PFSK-1 (cell line): ENCODE data around the gene FMN1.

Source experiments
- FOXP2 ChIP-seq: optimal IDR thresholded peaks from 2 replicates; pipeline ENCODE3; 2011; ENCODE audit warnings: borderline replicate concordance, control low read depth, inconsistent platforms; ENCODE audit not compliant: insufficient read depth; ENCODE audit errors: extremely low read length, extremely low read depth
- POLR2AphosphoS5 ChIP-seq: IDR thresholded peaks from 2 replicates; pipeline ENCODE4 v1.6.1; 2012; ENCODE audit warnings: low read depth, mild to moderate bottlenecking, control low read depth, low read length, moderate library complexity
- SIN3A ChIP-seq: IDR thresholded peaks from 2 replicates; pipeline ENCODE4 v1.6.1; 2012; ENCODE audit warnings: mild to moderate bottlenecking, low read length, moderate library complexity, borderline replicate concordance; ENCODE audit not compliant: insufficient read depth
- TAF1 ChIP-seq: IDR thresholded peaks from 2 replicates; pipeline ENCODE4 v1.6.1; 2012; ENCODE audit warnings: low read length, control low read depth, borderline replicate concordance; ENCODE audit not compliant: insufficient read depth
- TF ChIP-seq, protein P1 (sequence below), 2 experiments: IDR thresholded peaks; 2 replicates each; pipeline versions ENCODE4 v1.6.1 to v1.8.0; 2011 to 2012; ENCODE audit warnings: low read depth in 2 of 2, low read length in 2 of 2, control low read depth in 1 of 2, inconsistent platforms in 1 of 2, mild to moderate bottlenecking in 1 of 2, moderate library complexity in 1 of 2; ENCODE audit not compliant: insufficient read depth in 1 of 2

Gene FMN1

DNA sequence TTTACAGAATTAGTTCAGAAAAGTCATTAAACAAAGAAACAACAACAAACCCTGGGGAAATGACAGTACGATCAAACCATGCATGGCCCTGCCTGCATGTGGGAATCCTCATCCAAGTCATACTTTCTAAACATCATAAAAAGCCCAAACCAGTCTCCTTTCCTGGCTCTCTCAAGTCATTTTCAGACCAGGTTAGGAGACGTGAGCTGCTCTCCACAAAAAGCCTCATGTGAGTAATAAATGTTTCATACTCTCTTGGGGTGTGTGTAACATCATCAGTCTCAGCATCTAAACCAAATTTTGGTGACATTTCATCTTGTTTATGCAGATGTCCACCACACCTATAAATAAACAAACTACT, 457.8 kb downstream of the FMN1 start:
- TF ChIP-seq SIN3A (no peak), TAF1 (no peak), FOXP2 (no peak), POLR2AphosphoS5 (no peak)
- TF ChIP-seq, protein P1, sequence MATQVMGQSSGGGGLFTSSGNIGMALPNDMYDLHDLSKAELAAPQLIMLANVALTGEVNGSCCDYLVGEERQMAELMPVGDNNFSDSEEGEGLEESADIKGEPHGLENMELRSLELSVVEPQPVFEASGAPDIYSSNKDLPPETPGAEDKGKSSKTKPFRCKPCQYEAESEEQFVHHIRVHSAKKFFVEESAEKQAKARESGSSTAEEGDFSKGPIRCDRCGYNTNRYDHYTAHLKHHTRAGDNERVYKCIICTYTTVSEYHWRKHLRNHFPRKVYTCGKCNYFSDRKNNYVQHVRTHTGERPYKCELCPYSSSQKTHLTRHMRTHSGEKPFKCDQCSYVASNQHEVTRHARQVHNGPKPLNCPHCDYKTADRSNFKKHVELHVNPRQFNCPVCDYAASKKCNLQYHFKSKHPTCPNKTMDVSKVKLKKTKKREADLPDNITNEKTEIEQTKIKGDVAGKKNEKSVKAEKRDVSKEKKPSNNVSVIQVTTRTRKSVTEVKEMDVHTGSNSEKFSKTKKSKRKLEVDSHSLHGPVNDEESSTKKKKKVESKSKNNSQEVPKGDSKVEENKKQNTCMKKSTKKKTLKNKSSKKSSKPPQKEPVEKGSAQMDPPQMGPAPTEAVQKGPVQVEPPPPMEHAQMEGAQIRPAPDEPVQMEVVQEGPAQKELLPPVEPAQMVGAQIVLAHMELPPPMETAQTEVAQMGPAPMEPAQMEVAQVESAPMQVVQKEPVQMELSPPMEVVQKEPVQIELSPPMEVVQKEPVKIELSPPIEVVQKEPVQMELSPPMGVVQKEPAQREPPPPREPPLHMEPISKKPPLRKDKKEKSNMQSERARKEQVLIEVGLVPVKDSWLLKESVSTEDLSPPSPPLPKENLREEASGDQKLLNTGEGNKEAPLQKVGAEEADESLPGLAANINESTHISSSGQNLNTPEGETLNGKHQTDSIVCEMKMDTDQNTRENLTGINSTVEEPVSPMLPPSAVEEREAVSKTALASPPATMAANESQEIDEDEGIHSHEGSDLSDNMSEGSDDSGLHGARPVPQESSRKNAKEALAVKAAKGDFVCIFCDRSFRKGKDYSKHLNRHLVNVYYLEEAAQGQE (IDR thresholded peaks at IDR 0.05; ENCODE audit: insufficient read depth in 1 of 2, low read depth in 2 of 2, low read length in 2 of 2) = no peak

GRCh38 chr15:32735989-32736700, 458.4 kb downstream of the FMN1 start:
- TF ChIP-seq SIN3A (no peak), POLR2AphosphoS5 (no peak), TAF1 (no peak), FOXP2 (no peak)
- TF ChIP-seq, protein P1 (IDR thresholded peaks at IDR 0.05; ENCODE audit: insufficient read depth in 1 of 2, low read depth in 2 of 2, low read length in 2 of 2) = no peak

- TF ChIP-seq, protein P1 (IDR thresholded peaks at IDR 0.05; ENCODE audit: insufficient read depth in 1 of 2, low read depth in 2 of 2, low read length in 2 of 2) = no peak
- TF ChIP-seq FOXP2 = no peak
- no peak for TF ChIP-seq TAF1
- no peak for TF ChIP-seq SIN3A
- no peak for TF ChIP-seq POLR2AphosphoS5
Observed at GRCh38 chr15:32733281-32733680, 461.2 kb downstream of the FMN1 start.

GRCh38 chr15:32732574-32733157, 461.8 kb downstream of the FMN1 start:
- TF ChIP-seq FOXP2 = no peak
- no peak for TF ChIP-seq SIN3A
- TF ChIP-seq, protein P1 (IDR thresholded peaks at IDR 0.05; ENCODE audit: insufficient read depth in 1 of 2, low read depth in 2 of 2, low read length in 2 of 2) = no peak
- TF ChIP-seq POLR2AphosphoS5 = no peak
- TF ChIP-seq TAF1 = no peak
